HG02571 (cell line): ENCODE data around the gene POLD2.

Source experiments
- ATAC-seq: cut with Tn5 transposase; IDR thresholded peaks from one replicate; pipeline ENCODE4 v1.9.1; 2021; ENCODE audit warnings: mild to moderate bottlenecking, moderate library complexity; ENCODE audit not compliant: unreplicated experiment

POLD2 gene

DNA sequence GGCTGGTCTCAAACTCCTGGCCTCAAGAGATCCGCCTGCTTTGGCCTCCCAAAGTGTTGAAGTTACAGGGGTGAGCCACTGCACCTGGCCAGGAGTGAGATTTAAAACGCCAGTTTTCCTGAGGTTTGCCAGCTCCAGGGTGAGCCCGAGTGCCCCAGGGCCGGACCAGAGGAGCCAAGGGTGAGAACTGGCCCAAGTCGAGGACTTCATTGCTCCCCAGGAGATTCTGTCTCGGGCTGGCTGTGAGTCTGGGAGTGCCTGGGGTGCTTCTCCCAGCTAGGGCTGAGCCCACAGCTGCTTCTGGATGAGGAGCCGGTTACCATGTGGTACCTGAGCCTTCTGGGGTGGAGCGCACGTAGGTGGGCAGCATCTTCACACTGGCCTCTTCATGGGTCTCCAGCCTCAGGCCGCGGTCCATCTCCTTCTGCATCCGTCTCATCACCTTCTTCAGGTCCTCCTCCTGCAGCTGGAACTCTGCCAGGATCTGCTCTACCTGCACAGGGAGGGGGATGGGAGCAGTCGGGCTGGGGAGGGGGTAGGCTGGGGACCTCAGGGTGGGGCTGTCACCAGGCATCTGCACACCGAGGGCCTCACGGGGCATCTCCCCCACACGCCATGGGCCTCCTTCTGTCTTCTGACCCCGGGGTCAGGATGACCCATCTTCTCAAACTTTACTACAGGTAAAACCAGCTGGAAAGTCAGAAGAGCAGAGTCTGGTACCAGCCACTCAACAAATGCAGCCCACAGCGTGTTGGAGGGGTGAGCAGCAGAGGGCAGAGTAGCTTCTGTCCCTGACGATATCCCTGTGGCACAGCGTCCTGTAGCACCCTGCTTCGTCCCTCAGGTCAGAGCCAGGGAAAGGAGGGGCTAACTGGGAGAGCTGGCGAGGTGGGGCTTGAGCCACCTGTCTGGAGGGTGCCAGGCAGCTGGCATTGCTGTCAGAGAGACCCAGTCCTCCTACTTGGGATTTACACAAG is 29.9 kb upstream of the POLD2 start:
- ATAC-seq: no peak

DNA sequence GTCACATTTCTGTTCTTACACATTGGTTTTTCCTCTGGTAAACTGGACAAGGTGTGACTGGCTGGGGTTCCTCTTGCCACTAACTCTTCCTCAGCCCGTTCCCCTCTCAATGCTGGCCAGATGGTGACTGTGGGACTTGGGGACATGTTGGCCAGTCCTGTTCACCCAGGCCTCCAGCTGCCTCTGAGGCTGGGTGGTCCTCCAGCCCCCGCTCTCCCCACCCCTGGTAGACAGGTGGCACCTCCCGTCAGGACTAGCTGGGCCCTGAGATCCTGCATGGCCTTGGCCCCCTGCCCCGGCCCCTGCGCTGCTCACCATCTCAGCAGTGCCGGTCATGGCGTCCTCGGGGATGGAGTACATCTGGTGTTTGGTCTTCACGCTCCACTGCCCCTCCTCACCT is 28.6 kb upstream of the POLD2 start:
- ATAC-seq: no peak

DNA sequence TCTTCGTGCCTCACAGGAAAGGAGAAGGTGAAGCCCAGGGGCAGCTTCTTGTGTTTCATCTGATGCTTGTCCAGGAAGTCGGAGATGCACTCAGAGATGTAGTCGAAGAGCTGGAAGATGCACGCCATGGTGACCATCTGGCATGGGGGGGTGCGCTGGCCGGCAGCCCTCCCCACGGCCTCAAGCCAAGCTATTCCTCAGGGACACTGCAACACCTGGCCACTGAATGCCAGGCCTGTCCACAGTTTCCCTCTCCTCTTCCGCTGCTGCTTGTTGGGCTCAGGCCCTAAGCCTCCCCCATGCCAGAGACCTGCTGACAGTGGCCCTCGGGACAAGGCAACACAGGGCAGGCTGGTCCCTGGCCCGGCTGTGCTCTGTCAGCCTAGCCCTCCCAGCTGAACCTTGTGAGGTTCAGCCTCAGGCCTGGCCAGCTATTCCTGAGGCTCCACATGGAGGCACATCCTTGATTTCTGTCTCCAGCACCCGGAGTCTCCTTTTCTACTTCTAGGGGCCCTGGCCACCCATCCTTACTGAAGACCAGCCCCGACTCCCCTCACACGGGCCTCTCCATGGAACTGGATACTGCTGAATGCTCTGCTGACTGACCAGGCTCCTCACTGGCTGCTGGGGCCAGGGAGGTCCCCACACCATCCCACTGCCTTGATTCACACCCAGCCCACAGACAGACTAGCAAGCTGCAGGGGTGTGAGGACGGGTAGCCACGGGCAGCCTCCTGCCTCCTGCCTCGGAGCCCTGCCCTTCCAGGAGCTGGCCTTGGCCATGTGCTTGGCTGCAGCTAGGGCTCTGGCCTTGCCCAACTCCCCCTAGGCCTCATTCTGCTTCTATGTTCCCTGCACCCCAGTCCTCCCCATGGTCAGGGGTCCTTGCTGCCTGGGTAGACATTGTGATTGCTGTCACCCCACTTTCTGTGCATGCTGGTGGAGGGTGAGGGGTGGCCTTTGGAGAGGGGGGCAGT is 27.9 kb upstream of the POLD2 start:
- ATAC-seq: no peak

DNA sequence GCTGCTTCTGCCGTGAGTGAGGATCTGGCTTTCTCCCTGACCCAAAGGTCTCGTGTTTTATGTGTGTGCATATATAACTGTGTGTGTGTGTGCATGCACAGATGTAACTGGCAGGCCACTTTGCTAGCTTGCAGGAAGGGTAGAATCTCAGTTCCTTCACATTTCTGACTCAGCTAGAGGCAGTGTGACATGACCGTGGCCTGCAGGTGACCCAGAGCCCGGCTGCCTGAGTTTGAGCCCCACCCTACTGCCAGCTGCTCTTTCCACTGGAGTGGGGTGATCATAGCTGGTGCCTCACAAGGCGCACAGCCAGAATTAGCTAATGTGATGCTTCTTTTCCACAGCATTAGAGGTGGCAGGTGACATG is 27.1 kb upstream of the POLD2 start:
- no peak for ATAC-seq

DNA sequence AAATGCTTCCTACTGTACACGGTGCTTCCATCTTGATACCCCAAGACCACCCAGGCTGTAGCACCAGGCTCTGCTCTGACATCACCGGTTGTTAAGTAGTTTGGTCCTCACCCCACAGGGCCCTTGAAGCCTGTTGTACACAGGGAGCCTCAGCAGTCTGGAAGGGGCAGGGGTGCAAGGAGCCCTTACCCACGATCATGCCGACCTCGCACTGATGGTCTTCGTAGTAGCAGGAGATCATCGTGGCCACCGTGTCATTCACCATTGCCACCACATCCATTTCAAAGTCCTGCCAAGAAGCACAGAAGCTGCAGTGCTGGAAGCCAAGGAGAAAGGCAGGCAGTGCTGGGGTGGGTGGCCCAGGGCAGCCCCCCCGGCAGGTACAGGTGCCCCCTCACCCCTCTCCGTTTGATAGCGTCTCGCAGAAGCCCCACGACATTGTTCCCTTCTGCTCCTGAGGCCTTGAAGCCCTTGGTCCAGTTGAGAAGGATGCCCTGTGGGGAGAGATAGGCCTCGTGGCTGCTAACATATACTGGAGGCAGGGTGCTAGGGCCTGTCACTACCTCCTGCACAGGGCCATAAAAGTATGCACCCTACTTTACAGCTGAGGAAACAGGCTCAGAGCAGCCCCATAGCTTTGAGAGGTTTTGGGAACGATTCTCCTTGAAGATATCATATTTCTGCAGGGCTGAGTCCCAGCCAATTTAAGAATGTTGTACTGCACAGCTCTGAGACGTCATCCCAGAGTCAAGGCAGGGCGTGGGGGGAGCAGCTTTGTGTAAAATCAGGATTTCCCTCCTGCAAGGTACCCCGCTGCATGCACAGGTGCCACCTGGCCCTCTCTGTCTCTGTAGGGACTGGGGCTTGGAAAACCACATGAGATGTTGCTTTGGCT is 26.5 kb upstream of the POLD2 start:
- ATAC-seq: no peak

DNA sequence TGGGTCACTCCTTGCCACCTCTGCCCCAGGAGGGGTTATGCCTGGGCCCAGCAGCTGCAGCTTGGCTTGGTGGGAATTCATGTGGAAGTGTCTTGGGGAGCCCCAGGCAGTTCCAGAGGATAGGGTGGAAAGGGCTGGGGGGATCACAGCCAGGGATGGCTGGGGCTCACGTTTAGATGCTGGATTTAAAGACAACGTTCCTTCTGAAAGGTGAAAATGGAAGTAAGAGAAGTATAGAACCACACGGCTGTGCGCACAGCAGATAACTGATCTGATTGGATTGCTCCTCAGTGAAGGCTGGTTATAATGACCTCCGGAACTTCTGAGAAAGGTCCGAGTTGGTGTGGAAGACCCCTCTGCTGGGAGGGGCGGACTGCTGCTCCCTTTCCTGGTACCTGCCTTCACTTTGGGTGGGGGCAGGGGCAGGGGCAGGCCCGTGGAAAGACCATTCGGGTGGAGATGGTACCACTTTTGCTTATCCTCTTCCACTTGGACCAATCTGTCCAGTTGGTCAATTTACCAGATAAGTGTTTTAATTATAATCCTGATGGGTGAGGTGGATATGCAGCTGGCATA is 25.7 kb upstream of the POLD2 start:
- ATAC-seq: no peak

DNA sequence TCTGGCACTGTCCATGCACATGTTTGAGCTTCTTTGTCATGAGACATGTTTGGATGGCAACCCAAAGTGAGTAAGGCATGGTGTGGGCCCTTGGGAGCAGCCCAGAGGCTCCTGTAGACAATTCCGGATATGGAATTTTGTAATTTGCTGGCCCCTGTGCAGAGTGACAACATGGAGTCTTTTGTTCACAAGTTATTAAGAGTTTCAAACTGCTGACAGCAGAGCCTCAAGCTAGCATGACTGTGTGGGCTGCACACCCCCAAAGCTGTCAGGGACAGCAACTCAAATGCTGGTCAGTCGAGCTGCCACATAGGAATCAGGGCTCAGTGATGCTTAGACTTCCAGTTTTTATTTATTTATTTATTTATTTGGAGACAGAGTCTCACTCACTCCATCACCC is 24.8 kb upstream of the POLD2 start:
- ATAC-seq: no peak

DNA sequence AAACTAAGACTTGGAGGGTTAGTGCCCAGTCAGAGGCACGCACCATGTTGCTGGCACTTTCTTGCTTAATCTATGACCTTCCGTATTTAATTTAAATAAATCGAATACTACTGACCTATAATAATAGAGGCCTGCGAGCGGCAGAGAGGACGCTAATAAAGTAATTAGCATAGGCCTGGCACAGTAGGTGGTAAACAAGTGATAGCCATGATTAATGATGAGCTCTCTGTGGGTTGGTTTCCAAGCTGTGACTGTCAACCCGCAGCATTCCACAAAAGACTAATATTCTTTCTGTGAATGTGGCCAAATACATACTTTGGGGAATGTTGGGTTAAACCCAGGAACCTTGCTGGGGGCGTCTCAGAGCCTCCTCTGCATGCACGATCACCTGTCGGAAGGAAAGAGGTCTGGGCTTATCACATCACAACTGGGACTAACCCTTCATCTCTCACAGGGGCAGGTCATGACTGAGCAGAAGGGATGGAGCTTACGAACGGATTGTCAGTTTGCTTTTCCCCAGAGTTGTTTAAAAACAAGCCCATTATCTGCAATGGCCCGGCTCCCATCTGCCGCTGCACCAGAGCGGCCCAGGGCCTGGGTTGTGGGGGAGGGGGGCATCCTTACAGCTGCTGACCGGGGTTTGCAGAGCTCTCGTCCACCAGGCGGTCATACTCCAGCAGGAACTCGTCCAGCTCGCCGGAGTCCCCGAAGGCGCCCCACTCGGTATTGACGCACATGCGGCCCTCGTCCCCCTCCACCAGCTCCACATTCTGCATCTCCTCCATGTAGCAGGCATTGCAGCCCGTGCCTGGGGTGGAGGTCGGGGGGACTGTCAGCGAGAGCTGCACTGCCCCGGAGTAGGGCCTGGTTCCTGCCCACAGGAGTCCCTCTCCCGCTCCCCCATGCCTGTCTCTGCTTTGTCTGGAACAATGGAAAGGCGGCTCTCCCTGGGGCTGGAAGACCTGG is 24.0 kb upstream of the POLD2 start:
- ATAC-seq: no peak

DNA sequence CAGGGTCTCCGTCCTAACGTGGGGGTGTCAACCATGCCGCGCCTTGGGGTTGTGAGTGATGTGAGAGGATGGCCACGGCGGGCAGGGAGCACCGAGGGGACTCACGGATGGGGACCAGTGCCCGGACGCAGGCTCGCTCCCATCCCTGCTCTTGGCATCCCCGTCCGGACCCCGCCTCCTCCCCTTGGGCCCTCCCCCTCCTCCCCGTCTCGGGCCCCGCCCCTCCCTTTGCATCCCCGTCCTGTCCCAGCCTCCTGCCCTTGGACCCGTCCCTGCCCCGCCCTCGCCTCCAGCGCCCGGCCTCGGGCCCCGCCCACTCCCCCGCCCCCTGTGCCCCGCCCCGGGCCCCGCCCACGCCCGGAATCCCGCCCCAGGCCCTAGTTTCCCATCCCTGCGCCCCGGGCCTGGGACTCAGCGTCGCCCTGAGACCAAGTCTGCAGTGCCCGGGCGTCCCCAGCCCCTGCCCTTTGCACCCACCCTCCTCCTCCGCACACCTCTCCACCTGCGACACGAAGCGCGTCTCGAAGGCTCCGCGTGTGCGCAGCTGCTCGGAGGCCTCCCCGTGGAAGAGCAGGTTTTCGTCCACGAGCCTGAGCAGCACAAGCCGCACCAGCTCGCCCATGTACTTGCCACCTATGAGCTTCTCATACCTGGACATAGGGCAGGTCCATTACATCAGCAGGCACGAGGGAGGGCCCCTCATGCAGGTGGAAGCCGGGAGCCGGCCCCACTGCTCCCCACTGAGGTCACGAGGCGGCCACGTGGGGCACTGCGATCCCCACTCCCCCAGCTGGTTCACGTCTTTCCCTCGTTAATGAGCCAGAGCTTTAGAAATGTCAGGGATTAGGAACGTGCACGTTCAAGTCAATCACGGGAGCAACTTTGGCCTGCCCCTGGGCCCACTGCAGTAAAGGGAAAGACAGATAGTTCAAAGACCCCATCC is 22.9 kb upstream of the POLD2 start:
- ATAC-seq: no peak

DNA sequence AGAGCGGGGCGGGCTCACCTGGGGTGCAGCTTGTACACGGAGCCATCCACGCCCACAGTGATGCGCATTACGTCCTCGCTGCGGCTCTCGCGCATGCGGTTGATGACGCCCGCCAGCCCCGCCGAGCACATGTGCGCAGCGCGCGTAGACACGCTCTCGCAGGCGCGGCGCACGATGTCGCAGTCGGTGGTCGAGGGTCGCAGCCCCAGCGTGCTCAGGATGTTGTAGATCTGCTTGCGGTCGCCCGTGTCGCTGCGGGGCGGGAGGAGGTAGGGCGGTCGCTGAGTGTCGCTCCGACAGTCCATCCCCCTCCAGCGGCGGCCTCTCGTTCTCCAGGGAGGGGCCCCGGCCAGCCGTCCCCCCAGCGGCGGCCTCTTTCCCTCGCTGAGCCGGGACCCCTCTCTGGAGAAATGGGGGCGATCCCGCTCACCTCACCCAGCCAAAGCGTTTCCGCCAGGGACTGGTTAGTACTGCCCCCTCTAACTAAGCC is 22.2 kb upstream of the POLD2 start:
- no peak for ATAC-seq

DNA sequence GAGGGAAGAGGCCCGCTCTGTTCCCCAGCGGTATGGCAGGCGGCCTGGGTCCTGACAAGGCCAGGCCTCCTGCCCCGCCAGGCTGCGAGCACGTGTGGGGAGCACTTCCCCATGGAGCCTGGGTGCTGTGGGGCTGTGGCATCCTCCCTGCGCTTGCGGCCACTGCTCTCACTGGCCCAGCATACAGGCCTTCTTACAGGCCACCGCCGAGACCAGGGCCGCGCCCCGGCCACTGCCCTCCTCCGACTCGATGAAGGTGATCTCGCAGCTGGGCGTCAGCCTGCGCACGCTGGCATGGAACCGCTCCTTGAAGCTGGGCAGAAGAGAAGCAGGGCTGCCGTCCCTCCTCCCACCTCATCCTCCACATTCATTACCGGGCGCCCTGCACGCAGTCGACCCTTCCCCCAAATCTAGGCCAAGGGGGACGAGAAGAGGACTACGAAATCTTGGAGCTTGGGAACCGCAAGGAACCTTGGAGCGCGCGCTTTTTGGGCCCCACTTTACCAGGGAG is 21.7 kb upstream of the POLD2 start:
- ATAC-seq: no peak

DNA sequence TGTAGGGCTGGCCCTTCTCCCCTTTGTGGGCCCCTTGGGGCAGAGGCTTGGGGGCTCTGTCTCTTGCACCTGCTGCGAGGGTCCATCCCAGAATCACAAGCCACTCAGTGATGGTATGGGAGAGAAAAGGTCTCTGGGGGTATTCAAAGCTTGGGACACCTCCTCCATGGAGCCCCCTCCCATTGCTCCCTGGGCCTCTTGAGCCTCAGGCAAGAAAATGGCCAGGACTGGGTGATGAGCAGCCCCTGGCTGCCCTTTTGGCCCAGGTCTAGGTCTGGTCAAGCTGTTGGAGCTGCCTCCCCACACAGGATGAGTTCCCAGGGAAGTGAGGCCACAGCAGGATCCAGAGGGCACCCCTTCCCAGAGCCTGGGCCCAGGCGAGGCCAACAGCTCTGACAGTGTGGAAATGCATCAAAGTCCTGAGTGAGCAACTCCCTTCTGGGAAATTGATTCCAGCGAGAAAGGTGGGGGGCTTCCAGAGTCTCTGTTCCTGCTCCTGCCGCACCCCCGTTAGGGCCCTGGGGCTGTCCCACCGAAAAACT is 21.1 kb upstream of the POLD2 start:
- no peak for ATAC-seq

DNA sequence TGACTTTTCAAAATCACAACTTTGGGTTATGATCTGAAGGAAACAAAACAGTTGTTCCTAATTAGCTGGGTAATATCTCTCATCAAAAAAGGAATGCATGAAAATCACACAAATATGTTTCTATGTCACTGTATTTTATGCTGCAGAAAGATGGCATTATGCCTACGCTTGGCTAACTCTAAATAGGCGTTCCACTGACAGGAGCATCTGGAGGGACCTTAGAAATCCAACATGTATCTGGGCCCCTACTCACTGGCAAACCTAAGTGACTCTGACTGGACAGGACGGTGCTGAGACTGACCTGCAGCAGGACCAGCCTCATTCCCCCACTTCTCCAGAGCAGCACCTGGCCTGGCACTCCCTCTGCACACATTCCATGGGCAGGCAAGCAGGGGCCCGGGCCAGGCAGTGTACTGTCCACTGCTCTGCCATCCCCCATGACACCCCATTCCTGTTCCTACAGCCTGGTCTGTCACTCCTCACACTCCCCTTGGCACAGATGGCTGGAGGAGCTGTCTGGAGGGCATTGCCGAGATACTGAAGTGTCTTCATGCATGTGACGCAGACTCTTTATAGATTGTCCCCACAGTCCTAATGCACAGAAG is 20.4 kb upstream of the POLD2 start:
- no peak for ATAC-seq

DNA sequence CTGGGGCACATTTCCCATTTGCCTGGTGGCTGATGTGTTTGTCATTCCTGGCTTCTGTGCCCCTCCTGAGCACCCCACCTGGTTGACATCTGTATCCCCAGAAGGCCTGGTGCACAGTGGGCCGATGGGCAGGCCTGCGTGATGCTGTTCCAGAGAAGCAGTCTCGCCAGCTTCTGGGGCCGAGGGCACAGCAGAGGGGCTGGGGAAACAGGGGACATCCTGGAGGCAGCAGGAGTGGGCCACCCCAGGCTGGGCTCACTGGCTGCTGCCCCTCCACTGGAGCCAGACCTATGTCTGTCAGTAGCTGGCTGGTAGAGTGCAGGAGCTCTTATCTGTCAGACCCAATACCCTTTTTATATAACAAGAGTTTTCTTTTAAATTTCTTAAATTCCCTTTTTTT is 18.7 kb upstream of the POLD2 start:
- ATAC-seq: no peak

DNA sequence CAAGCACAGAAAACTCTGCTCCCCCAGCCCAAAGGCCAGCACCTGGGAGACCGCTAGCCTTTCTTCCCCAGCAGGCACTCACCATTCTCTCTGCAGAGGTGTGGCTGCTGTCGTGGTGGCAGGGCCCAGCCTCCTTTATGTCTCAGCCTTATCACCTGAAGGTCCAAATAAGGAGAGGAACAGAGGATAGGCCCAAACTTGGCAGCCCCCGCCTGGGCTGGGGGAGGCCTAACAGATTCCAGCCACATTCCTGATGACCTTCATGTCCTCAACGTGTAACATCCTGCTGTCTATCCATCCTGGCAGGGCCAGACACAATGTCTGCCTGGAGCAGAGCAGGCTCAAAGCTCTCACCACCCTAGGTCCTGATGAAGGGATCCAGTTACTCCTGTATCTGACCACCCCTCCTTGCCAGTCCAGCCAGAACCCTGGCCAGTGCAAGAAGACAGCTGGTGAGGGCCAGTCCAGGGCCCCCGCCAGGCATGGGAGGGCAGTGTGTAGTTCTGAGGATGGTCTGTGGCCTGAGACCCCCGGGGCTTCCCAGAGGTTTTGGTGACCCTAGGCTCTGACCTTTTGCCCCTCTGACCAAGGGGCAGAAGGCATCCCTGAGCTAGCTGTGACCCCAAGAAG is 18.0 kb upstream of the POLD2 start, which contains the start of gene MYL7:
Gene MYL7, minus strand, starts transcription at position 112 of the 630 bp plus-strand sequence. Its CDS starts 27 bp downstream, at position 85.
- ATAC-seq: no peak

DNA sequence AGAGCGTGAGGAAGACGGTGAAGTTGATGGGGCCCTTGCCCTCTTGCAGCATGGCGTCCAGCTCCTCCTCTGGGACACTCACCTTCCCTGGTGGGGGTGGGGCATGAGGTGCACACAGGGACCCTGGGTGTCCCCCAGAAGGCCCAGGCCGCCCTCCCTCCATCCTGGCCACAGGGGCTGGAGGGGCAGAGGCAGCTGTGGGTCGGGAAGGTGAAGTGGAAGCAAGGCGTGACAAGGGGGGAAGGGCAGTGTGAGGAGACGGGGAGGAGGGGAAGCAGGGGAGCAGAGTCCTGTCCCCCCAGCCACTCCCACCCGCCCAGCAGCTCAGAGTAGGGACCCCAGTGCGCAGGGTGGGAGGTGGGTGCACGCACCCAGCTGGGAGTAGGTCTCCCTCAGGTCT is 17.0 kb upstream of the POLD2 start:
- no peak for ATAC-seq
